HEK293 (cell line): ENCODE results near the gene RBMS3.

Source experiments
- CTCF ChIA-PET: fragments of 350-600 bp; formaldehyde crosslinking; extraction: SDS; loops from one replicate; lab custom pipeline; 2021; ENCODE audit warnings: antibody characterized with exemption; lab: Yijun Ruan, JAX
- POLR2A ChIA-PET: fragments of 300-600 bp; formaldehyde crosslinking; extraction: SDS; loops from one replicate; lab custom pipeline; 2020; ENCODE audit warnings: antibody characterized with exemption, inconsistent platforms; lab: Yijun Ruan, JAX
- H3K27ac ChIP-seq: fragments of 200-500 bp; sonication (Bioruptor generic); 2 replicates; pipeline ENCODE4 v1.5.1; 2014; ENCODE audit warnings: low read depth, low read length, control low read depth, inconsistent platforms; ENCODE audit errors: extremely low read depth
- H3K36me3 ChIP-seq, 2 experiments: fragments of 200-500 bp in 1 of 2; sonication (Bioruptor generic) in 1 of 2; 1 replicate in 1 of 2; 2 replicates in 1 of 2; pipeline ENCODE4 v1.5.1; 2014 to 2017; ENCODE audit warnings: inconsistent platforms in 2 of 2, low read length in 2 of 2; ENCODE audit not compliant: control insufficient read depth in 2 of 2, insufficient read depth in 1 of 2
- H3K4me1 ChIP-seq: fragments of 200-500 bp; sonication (Bioruptor generic); 2 replicates; pipeline ENCODE4 v1.5.1; 2014; ENCODE audit warnings: mild to moderate bottlenecking, low read length, inconsistent platforms; ENCODE audit not compliant: control insufficient read depth, insufficient read depth
- H3K4me3 ChIP-seq: 2 replicates; pipeline ENCODE4 v1.5.1; 2011; ENCODE audit warnings: low read depth, mild to moderate bottlenecking, control low read depth, low read length, moderate library complexity
- H3K9me3 ChIP-seq: fragments of 200-500 bp; sonication (Bioruptor generic); 2 replicates; pipeline ENCODE4 v1.5.1; 2014; ENCODE audit warnings: low read depth, low read length, inconsistent platforms; ENCODE audit not compliant: control insufficient read depth, insufficient read depth
- GLIS2 ChIP-seq: fragments of 450-650 bp; formaldehyde crosslinking; IDR thresholded peaks from 2 replicates; pipeline ENCODE4 v1.5.1; 2016; ENCODE audit warnings: missing biosample characterization, missing genetic modification characterization
- HIC1 ChIP-seq: fragments of 450-650 bp; formaldehyde crosslinking; IDR thresholded peaks from 2 replicates; pipeline ENCODE4 v1.5.1; 2016; ENCODE audit warnings: missing biosample characterization, missing genetic modification characterization
- HOXC10 ChIP-seq: sonication (generic); formaldehyde crosslinking; IDR thresholded peaks from 2 replicates; pipeline ENCODE4 v1.8.1; 2023; ENCODE audit warnings: mild to moderate bottlenecking, missing genetic modification reagents
- KLF9 ChIP-seq: fragments of 450-650 bp; formaldehyde crosslinking; IDR thresholded peaks from 2 replicates; pipeline ENCODE4 v1.5.1; 2016; ENCODE audit warnings: missing biosample characterization, missing genetic modification characterization, low read depth
- PBX3 ChIP-seq: sonication (generic); formaldehyde crosslinking; IDR thresholded peaks from 2 replicates; pipeline ENCODE4 v1.8.1; 2022; ENCODE audit warnings: mild to moderate bottlenecking, moderate library complexity, missing genetic modification reagents
- ZNF169 ChIP-seq: fragments of 450-650 bp; formaldehyde crosslinking; IDR thresholded peaks from 2 replicates; pipeline ENCODE4 v1.5.1; 2016; ENCODE audit warnings: missing biosample characterization, missing genetic modification characterization
- ZNF202 ChIP-seq: fragments of 450-650 bp; formaldehyde crosslinking; IDR thresholded peaks from 2 replicates; pipeline ENCODE4 v1.5.1; 2016; ENCODE audit warnings: missing biosample characterization, missing genetic modification characterization, borderline replicate concordance
- ZNF223 ChIP-seq: fragments of 450-650 bp; formaldehyde crosslinking; IDR thresholded peaks from 2 replicates; pipeline ENCODE4 v1.5.1; 2016; ENCODE audit warnings: missing biosample characterization, missing genetic modification characterization
- ZNF274 ChIP-seq, 2 experiments: fragments of 200-500 bp in 1 of 2; fragments of 450-650 bp in 1 of 2; sonication (Bioruptor generic) in 1 of 2; formaldehyde crosslinking in 1 of 2; IDR thresholded peaks; 2 replicates each; pipeline versions ENCODE4 v1.5.1 to v1.6.1; 2014 to 2016; ENCODE audit warnings: borderline replicate concordance in 1 of 2, inconsistent platforms in 1 of 2, low read length in 1 of 2, missing biosample characterization in 1 of 2, missing genetic modification characterization in 1 of 2
- ZNF324 ChIP-seq: fragments of 450-650 bp; formaldehyde crosslinking; IDR thresholded peaks from 2 replicates; pipeline ENCODE4 v1.5.1; 2016; ENCODE audit warnings: missing biosample characterization, missing genetic modification characterization
- ZNF394 ChIP-seq: fragments of 450-650 bp; formaldehyde crosslinking; IDR thresholded peaks from 2 replicates; pipeline ENCODE4 v1.5.1; 2016; ENCODE audit warnings: missing biosample characterization, missing genetic modification characterization, mild to moderate bottlenecking, moderate library complexity, borderline replicate concordance
- ZNF423 ChIP-seq: fragments of 450-650 bp; formaldehyde crosslinking; IDR thresholded peaks from 2 replicates; pipeline ENCODE4 v1.5.1; 2016; ENCODE audit warnings: missing biosample characterization, missing genetic modification characterization
- ZNF518A ChIP-seq: fragments of 450-650 bp; formaldehyde crosslinking; conservative IDR thresholded peaks from 2 replicates; pipeline ENCODE4 v1.5.1; 2016; ENCODE audit warnings: low read depth, missing biosample characterization, missing genetic modification characterization
- ZNF558 ChIP-seq: fragments of 450-650 bp; formaldehyde crosslinking; IDR thresholded peaks from 2 replicates; pipeline ENCODE4 v1.5.1; 2016; ENCODE audit warnings: missing biosample characterization, missing genetic modification characterization
- ZNF571 ChIP-seq: fragments of 450-650 bp; formaldehyde crosslinking; IDR thresholded peaks from 2 replicates; pipeline ENCODE4 v1.5.0; 2017; ENCODE audit warnings: missing biosample characterization, missing genetic modification characterization
- ZNF580 ChIP-seq: fragments of 450-650 bp; formaldehyde crosslinking; IDR thresholded peaks from 2 replicates; pipeline ENCODE4 v1.5.1; 2016; ENCODE audit warnings: missing biosample characterization, missing genetic modification characterization
- ZNF624 ChIP-seq: fragments of 450-650 bp; formaldehyde crosslinking; IDR thresholded peaks from 2 replicates; pipeline ENCODE4 v1.5.1; 2017; ENCODE audit warnings: missing biosample characterization, missing genetic modification characterization
- ZNF629 ChIP-seq: fragments of 450-650 bp; formaldehyde crosslinking; IDR thresholded peaks from 2 replicates; pipeline ENCODE4 v1.5.1; 2017; ENCODE audit warnings: missing biosample characterization, missing genetic modification characterization
- ZNF701 ChIP-seq: fragments of 450-650 bp; formaldehyde crosslinking; IDR thresholded peaks from 2 replicates; pipeline ENCODE4 v1.5.1; 2016; ENCODE audit warnings: missing biosample characterization, missing genetic modification characterization
- ZNF785 ChIP-seq: fragments of 450-650 bp; formaldehyde crosslinking; IDR thresholded peaks from 2 replicates; pipeline ENCODE4 v1.5.1; 2016; ENCODE audit warnings: missing biosample characterization, missing genetic modification characterization
- ZSCAN18 ChIP-seq: fragments of 450-650 bp; formaldehyde crosslinking; IDR thresholded peaks from 2 replicates; pipeline ENCODE4 v1.5.1; 2016; ENCODE audit warnings: missing biosample characterization, missing genetic modification characterization

Gene RBMS3

GRCh38 chr3:29502771-29503170 lies 221.9 kb downstream of the RBMS3 start:
- H3K36me3 ChIP-seq: no peaks in the 10 kb centered on the region
- TF ChIP-seq ZNF785 (tag by site-specific recombination): no peak
- no peak for TF ChIP-seq ZNF223 (tag by site-specific recombination)
- TF ChIP-seq, all 188 proteins: peak for 0
- Histone ChIP-seq H3K4me1 (no peaks in the 10 kb centered on the region), H3K4me3 (no peak overlapping the region), H3K9me3 (no peaks in the 10 kb centered on the region), H3K27ac (no peak overlapping the region)
- POLR2A ChIA-PET: no interaction called here
- CTCF ChIA-PET: no interaction called here

- Histone ChIP-seq H3K4me1 (no peaks in the 10 kb centered on the region), H3K9me3 (no peaks in the 10 kb centered on the region), H3K27ac (no peak overlapping the region), H3K36me3 (no peaks in the 10 kb centered on the region), H3K4me3 (no peak overlapping the region)
- CTCF ChIA-PET: no interaction called here
- no peak for TF ChIP-seq ZNF701 (tag by site-specific recombination)
- no peak for TF ChIP-seq ZNF518A (tag by site-specific recombination)
- no peak for TF ChIP-seq GLIS2 (tag by site-specific recombination)
- no peak for TF ChIP-seq ZSCAN18
- no peak for TF ChIP-seq ZNF571 (tag by site-specific recombination)
- TF ChIP-seq ZNF580 (tag by site-specific recombination): no peak
- TF ChIP-seq ZNF629 (tag by site-specific recombination): no peak
- TF ChIP-seq ZNF202 (tag by site-specific recombination): no peak
- no peak for TF ChIP-seq ZNF169 (tag by site-specific recombination)
- no peak for TF ChIP-seq ZNF274 (IDR thresholded peaks at IDR 0.05; ENCODE audit: low read length)
- no peak for TF ChIP-seq ZNF274 (tag by site-specific recombination; IDR thresholded peaks at IDR 0.05; ENCODE audit: borderline replicate concordance)
- TF ChIP-seq ZNF324: no peak
- no peak for TF ChIP-seq ZNF394 (tag by site-specific recombination)
- TF ChIP-seq HIC1 (tag by site-specific recombination): no peak
- no peak for TF ChIP-seq ZNF558 (tag by site-specific recombination)
- no peak for TF ChIP-seq HOXC10
- TF ChIP-seq PBX3: no peak
- no peak for TF ChIP-seq ZNF423 (tag by site-specific recombination)
- no peak for TF ChIP-seq KLF9 (tag by site-specific recombination)
- no peak for TF ChIP-seq ZNF624 (tag by site-specific recombination)
- POLR2A ChIA-PET: no interaction called here
These were observed 222.4 kb downstream of the RBMS3 start for GRCh38 chr3:29503314-29503713.
